WTC11 (cell line): ENCODE results near the gene SULT1C3.

ENCODE experiments used
- CTCF ChIP-seq: fragments of 200-600 bp; IDR thresholded peaks from 2 replicates; pipeline ENCODE4 v1.8.0; 2022; ENCODE audit warnings: antibody characterized with exemption
- MAX ChIP-seq: sonication (generic); formaldehyde crosslinking; IDR thresholded peaks from 2 replicates; pipeline ENCODE4 v1.8.0; 2022; ENCODE audit warnings: mild to moderate bottlenecking, missing genetic modification reagents
- MXD4 ChIP-seq: fragments of 250-450 bp; sonication (Bioruptor Pico); IDR thresholded peaks from 2 replicates; pipeline ENCODE4 v1.8.0; 2021; ENCODE audit warnings: mild to moderate bottlenecking, moderate library complexity, borderline replicate concordance
- TEAD4 ChIP-seq: sonication (generic); formaldehyde crosslinking; IDR thresholded peaks from 2 replicates; pipeline ENCODE4 v1.8.0; 2022; ENCODE audit warnings: mild to moderate bottlenecking, missing genetic modification reagents
- ZNF512 ChIP-seq: sonication (generic); formaldehyde crosslinking; IDR thresholded peaks from 2 replicates; pipeline ENCODE4 v1.8.1; 2022; ENCODE audit warnings: missing genetic modification reagents, borderline replicate concordance
- TF ChIP-seq, protein P1 (sequence below): sonication (generic); formaldehyde crosslinking; conservative IDR thresholded peaks from 2 replicates; pipeline ENCODE4 v1.8.1; 2023; ENCODE audit warnings: mild to moderate bottlenecking, low read depth, missing genetic modification reagents, moderate library complexity
- TF ChIP-seq, protein P2 (sequence below): sonication (generic); formaldehyde crosslinking; IDR thresholded peaks from 2 replicates; pipeline ENCODE4 v1.8.1; 2023; ENCODE audit warnings: mild to moderate bottlenecking, missing genetic modification reagents

GRCh38 chr2:108215794-108216211 is 24.0 kb upstream of the SULT1C3 start:
- no peak for TF ChIP-seq CTCF
- no peak for TF ChIP-seq TEAD4 (CRISPR knock-in tag)
- no peak for TF ChIP-seq MXD4 (CRISPR knock-in tag)
- TF ChIP-seq, protein P1, sequence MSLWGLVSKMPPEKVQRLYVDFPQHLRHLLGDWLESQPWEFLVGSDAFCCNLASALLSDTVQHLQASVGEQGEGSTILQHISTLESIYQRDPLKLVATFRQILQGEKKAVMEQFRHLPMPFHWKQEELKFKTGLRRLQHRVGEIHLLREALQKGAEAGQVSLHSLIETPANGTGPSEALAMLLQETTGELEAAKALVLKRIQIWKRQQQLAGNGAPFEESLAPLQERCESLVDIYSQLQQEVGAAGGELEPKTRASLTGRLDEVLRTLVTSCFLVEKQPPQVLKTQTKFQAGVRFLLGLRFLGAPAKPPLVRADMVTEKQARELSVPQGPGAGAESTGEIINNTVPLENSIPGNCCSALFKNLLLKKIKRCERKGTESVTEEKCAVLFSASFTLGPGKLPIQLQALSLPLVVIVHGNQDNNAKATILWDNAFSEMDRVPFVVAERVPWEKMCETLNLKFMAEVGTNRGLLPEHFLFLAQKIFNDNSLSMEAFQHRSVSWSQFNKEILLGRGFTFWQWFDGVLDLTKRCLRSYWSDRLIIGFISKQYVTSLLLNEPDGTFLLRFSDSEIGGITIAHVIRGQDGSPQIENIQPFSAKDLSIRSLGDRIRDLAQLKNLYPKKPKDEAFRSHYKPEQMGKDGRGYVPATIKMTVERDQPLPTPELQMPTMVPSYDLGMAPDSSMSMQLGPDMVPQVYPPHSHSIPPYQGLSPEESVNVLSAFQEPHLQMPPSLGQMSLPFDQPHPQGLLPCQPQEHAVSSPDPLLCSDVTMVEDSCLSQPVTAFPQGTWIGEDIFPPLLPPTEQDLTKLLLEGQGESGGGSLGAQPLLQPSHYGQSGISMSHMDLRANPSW (CRISPR knock-in tag) = no peak
- TF ChIP-seq, protein P2, sequence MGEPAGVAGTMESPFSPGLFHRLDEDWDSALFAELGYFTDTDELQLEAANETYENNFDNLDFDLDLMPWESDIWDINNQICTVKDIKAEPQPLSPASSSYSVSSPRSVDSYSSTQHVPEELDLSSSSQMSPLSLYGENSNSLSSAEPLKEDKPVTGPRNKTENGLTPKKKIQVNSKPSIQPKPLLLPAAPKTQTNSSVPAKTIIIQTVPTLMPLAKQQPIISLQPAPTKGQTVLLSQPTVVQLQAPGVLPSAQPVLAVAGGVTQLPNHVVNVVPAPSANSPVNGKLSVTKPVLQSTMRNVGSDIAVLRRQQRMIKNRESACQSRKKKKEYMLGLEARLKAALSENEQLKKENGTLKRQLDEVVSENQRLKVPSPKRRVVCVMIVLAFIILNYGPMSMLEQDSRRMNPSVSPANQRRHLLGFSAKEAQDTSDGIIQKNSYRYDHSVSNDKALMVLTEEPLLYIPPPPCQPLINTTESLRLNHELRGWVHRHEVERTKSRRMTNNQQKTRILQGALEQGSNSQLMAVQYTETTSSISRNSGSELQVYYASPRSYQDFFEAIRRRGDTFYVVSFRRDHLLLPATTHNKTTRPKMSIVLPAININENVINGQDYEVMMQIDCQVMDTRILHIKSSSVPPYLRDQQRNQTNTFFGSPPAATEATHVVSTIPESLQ (CRISPR knock-in tag) = no peak
- TF ChIP-seq MAX (CRISPR knock-in tag) = no peak
- TF ChIP-seq ZNF512 (CRISPR knock-in tag) = no peak
